ENCODE results near the gene TMEM134.
"Not testable (repeated sequence)": the region's sequence is repeated elsewhere in the genome, so short reads cannot be mapped to it uniquely, and the experiment has no call there.

DNA sequence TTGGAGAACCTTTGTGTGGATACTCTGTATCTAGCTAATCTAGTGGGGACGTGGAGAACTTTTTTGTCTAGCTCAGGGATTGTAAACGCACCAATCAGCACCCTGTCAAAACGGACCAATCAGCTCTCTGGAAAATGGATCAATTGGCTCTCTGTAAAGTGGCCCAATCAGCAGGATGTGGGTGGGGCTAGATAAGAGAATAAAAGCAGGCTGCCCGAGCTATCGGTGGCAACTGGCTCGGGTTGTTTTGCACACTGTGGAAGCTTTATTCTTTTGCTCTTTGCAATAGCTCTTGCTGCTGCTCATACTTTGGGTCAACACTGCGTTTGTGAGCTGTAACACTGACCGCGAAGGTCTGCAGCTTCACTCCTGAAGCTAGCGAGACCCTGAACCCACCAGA lies 7.6 kb upstream of the TMEM134 start:
- TF ChIP-seq, protein P1, sequence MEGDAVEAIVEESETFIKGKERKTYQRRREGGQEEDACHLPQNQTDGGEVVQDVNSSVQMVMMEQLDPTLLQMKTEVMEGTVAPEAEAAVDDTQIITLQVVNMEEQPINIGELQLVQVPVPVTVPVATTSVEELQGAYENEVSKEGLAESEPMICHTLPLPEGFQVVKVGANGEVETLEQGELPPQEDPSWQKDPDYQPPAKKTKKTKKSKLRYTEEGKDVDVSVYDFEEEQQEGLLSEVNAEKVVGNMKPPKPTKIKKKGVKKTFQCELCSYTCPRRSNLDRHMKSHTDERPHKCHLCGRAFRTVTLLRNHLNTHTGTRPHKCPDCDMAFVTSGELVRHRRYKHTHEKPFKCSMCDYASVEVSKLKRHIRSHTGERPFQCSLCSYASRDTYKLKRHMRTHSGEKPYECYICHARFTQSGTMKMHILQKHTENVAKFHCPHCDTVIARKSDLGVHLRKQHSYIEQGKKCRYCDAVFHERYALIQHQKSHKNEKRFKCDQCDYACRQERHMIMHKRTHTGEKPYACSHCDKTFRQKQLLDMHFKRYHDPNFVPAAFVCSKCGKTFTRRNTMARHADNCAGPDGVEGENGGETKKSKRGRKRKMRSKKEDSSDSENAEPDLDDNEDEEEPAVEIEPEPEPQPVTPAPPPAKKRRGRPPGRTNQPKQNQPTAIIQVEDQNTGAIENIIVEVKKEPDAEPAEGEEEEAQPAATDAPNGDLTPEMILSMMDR (IDR thresholded peaks at IDR 0.05; ENCODE audit: insufficient read depth, low read depth, low read length) = not testable (repeated sequence)
- TF ChIP-seq EZH2 (IDR thresholded peaks at IDR 0.05; ENCODE audit: insufficient read depth, low read length) = not testable (repeated sequence)
